ENCODE data around the gene PLEKHA1.

PLEKHA1 gene

DNA sequence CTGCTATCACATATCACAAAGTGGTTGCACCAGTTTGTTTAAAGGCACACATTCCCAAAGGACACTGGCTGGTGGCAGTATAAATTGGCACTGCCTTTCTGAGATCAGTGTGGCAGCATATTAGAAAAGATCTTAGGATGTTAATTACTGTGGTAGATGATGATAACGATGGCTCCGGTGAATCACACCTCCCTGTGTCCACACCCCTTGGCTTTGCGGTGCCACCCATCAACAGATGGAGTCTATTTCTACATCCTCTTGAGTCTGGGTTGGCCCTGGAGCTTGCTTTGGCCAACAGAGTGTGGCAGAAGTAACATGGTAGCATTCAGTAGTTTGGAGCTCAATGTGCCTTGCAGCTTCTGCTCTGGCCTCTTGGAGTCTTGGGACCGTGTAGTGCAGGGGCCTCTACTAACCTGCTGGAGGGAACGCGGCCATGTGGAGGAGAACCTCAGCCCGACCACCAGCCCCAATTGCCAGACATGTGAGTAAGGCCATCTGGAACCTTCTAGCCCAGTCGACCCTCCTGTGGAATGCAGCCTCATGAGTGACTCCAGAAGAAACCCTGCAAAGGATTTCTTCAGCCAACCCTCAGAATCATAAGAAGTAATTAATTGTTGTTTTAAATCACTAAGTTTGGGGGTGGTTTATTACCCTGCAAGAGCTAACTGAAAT, 27.2 kb upstream of the PLEKHA1 start:
- no peak for DNase-seq

DNA sequence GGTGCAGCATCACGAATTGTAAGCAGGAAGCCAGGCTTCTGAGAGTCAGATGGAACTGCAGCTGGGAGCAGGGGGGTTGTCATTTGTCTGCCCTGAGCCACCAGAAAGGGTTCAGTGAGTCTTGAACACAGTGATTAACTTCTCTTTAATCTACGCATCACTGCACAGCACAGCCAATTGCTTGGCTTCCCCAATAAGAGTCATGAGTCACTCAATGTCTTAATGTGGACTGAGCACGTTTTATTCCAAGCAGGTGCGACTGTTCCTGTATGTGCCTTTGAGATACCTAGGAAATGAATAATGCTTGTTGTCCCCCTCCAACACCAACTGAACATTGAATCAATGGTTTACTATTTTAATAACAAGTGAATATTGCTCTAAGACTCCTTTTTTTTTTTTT, 26.0 kb upstream of the PLEKHA1 start:
- DNase-seq, result no peak

DNA sequence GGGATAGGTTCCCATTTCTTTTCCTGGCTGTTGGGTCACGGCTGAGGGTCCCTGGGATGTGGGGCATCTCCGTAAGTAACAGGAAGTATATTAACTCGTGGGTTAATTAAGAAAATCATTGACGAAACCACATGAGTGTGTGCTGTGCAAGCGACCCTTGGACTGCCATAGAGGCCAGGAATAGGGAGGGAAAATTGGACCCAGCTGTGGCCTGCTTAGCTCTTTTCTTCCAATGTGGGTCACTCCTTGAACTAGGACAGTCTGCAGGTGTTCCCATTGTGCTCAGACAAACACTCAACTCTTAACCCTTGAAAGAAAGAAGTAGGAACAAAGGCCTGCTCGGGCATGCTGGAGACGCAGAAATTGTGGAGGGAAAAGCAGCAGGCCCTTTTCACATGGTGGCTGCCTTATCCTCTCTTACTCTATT, 25.6 kb upstream of the PLEKHA1 start:
- DNase-seq, result no peak

DNA sequence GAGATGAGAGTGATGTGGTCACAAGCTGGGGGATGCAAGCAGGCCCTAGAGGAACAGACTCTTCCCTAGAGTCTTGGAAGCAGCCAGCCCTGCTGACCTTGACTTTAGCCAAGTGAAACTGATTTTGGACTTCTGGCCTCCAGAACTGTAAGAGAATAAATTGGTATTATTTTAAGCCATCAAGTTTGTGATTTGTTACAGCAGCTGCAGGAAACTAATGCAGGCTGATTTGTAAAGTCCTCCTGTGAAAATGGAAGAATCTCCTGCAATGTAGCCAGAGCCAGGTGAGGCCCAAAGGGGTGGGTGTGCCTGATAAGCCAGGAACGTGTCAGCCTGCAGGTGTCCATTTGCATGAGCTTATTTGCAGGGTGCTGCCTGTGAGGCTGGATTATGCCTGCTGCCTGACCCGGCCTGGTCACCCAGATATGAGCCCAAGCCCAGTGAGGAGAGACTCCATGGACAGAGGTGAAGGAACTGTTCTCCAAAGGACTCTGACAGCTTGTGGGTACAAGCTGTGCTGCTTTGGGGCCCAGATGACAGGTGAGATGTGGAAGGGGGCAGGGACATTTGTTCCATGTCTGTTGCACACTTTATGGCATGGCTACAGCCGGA, 24.6 kb upstream of the PLEKHA1 start:
- DNase-seq, result no peak

DNA sequence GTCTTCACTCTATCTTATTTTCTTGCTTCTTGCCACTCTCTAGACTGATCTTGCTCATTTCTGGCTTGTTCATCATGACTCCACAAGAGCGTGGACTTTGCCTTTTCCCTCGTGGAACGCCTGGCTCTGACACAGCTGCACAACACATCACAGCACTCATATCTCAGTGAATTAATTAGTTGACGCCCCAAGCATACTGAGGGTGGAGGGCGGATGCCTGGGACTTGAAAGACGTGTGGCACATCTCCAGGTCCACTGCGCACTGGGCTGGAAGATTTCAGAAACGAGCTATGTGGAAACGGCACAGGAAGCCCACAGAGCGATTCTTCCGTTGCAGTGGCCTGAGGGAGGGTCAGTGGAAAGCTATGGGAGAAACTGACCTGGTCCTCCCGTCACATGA, 23.6 kb upstream of the PLEKHA1 start:
- no peak for DNase-seq

DNA sequence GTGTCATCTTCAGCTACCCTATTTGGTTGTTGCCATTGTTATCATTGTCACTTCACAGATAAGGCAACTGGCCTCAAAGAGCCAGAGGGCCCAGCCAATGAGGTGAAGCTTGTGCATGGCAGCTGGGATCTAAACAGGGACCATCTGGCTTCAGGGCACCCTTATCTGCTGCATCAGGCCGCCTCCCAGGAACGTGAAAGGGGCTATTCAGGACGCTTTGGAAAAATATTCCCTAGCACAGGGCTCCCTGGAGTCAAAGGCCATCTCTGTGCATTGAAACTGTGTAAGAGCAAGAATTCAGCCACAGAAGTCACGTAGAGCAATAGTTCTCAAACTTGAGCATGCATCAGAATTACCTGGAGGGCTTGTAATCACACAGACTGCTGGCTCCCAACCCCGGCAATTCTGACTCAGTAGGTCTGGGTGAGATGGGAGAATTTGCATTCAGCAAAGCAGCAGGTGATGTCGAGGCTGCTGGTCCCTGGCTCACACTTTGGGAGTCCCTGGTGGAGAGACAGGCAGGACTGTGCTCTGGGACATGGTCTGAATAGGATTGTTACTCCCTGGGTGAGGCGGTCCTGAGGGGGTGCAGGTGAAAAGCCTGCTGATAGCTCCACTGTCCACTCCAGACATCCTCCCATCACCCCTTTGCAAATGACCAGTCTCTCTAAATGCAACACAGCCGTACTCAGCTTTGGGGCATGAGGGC, 21.5 kb upstream of the PLEKHA1 start:
- no peak for DNase-seq

DNA sequence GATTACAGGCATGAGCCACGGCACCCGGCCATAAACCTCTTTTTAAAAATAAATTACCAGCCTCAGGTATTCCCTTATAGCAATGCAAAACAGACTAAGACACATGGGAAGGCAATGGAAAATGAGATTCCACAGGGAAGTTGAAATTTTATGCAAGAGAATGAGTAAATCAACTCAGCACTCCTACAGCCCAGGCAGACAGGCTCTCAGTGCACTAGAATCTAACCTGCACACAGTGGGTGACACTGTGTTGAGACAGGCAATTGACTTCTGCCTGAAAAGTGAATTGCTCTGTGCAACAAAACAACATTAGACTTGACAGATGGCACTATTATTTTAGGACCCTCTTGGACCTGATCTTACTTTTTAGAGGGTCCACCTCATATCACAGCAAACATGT, 20.1 kb upstream of the PLEKHA1 start:
- DNase-seq, result no peak

DNA sequence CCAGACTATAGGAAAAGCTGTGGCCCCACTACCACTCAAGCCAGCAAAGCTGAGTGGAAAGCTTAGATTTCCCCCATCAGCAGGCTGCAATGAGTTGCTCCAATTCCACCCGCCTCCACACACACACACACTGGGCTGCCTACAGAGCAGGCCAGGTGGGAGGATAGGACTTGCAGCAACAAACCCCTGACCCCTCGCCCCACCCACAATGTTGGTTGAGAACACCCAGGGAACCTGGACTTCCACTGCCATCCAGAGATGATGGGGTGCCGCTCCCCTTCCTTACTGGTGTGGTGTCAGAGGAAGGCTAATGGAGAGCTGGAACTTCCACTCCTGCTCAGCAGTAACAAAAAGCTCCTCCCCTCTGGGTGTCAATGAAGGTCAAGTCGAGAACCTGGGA, 16.8 kb upstream of the PLEKHA1 start:
- DNase-seq, result no peak

DNA sequence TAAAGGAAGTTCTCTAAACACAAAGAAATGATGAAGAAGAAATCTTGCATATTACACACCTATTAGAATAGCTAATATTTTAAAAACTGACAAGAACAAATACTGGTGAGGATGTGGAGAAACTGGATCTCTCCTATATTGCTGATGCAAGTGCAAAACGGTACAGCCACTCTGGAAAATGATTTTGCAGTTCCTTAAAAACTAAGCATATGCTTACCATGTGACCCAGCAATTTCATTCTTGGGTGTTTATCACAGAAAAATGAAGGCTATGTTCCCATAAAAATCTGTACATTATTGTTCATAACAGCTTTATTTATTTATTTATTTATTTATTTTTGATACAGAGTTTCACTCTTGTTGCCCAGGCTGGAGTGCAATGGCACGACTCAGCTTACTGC, 14.9 kb upstream of the PLEKHA1 start:
- no peak for DNase-seq

DNA sequence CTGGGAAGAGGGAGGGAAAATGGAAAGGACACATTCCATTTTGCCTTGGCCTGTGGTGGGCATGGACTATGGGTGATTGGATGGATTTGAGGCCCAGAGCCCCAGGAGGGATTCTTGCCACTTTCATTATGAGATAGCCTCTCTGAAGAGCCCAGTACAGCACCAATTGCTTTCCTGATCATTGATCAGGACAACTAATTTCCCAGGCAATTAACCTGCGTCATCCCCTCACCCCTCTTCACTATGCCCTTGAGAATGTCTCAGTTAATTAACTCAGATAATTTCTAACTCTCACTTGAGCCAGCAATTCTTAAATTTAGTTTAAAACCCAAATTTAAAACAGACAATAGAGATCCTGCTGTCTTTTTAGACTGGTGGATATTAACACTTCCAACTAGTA, 13.5 kb upstream of the PLEKHA1 start:
- DNase-seq, result no peak

DNA sequence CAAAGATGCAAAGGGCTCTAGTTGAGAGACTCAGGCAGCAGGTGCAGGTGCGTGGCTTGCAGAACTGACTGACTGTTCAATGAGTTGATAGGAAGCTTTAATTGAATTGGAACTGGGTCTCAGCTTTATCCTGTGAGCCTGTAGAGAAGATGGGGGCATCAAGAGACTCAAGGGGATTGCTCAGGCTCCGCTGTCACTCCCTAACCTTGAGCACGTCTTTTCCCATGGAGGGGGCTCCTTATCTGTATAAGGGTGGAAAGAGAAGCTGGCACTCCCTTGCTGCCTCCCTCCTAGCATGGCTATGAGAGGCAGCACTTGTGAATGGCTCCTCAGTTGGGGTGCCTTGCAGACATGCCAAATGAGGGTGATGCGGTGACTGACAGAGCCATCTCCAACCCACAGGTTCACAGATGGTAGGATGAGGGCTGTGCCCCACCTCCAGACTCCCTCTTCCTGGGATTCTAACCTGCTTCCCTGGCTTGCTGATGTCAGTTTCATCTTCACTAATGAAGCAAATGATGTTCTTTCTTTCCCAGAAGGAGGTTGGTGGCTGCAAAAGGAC, 12.4 kb upstream of the PLEKHA1 start:
- DNase-seq, result no peak

DNA sequence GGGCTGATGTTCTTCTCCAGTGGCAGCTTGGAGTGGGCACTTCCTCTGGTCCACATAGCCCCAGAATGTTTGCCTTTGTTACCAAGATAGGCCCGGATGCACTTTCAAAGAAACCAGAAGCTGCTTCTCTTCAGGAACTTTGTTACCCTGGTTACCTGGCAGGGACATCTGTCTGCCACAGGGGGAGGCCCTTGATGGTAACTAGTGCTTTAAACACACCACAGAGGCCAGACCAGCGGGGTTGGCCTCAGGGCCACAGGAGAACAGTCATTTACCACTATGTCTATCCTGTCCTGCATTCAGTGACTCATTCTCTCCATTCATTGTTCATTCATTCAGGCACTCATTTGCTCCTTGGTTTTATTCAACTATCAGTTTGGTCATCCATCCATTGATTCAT, 11.9 kb upstream of the PLEKHA1 start:
- DNase-seq, result no peak

DNA sequence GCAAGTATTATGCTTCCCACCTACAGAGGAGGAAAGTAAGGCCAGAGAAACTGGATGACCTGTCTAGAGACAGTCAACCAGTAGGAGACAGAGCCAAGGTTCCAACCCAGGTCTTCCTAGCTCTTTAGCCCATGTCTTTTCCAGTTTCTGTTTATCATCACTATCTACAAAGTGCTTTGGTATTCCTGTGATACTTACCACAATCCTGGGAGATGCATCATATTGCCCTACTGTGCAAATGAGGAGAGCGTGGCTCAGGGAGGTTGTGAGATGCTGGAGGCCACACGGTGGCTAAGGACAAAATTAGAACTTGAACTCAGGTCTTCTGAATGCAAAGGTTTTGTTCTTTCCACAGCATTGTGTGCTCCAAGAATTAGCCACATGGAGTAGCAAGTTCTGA, 11.2 kb upstream of the PLEKHA1 start:
- DNase-seq, result no peak

DNA sequence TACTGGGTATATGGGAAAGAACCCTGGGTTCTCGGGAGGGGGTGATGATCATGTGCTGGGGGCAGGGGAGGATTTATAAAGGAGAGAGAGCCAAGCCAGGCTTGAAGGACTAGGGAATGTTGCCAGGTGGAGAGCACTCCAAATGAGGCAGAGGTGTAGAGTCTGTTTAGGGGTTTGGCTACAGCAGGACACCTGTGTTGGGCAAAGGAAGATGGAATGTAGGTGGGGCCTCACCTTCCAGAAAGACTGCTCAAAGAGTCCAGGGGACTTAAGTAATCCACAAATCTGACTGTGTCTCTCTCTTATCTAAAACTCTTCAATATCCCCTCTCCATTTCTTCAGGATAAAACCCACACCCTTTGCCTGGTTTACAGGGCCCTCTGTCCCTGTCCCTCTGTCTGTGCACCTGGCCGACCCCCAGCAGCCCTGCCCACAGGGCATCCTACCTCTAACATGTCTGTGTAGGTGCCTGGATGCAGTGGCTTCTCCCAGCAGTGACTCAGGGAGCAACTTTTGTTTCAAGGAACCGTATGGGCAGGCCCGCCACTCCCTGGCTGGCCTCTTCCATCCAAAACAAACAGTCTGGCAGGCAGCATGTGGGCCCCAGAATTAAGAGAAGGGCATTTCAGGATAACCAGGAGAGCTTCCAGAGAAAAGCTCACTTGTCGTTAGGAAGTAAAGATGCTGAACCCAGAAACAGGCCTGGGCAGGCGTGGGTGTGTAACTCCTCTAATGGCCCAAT, 10.6 kb upstream of the PLEKHA1 start:
- DNase-seq, result no peak

DNA sequence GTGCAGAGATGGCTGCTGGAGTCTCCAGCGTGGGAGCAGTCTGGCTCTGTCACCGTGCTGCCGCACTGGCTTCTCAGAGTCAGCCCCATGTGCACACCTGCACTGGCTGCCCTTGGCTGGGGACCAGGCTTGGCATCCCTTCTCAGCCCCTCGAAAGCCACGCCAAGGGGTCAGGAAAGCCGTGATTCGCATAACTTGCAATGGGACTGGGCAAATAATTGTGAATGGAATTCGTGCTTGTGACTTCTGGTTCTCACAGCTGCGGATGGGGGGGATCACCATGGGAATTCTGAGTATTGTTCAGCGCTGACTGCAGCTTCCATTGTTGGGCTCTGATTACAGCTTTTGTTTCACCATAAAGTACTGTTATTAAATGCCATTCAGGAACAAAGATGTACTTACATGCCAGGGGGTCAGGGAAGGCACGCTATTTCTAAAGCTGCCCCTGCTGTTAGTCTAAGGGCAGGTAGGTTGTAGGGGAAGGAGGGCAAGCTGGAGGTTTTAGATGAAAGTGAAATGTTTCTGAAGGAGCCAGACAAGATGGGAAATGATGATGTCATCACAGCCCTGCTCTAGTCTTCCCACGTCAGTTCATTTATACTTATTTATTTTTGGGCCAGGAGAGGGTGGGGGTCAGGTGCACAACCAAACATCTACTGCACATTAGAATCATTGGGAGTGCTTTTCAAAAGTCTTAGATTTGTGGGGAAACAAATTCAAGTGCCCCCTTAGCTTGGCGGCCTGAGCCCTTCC, 5.8 kb upstream of the PLEKHA1 start:
- DNase-seq, result no peak

DNA sequence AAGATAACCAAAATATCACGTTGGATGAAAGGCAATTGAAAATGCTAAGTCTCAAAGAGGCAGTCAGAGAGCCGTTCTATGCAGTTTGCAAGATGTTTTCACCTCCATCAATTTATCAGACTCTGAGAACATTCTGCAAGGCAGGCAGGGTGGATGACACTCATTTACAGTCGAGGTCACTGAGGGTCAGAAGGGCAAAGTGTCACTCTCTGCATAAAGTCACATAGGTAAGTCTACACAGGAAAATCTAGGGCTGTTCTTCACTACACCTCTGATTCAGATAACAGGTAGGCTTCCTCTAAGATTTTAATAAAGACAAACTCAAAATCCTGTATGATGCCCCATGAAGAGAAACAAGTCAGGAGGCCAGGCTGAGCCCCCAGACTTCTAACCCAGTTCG, 1.4 kb upstream of the PLEKHA1 start:
- no peak for DNase-seq

DNA sequence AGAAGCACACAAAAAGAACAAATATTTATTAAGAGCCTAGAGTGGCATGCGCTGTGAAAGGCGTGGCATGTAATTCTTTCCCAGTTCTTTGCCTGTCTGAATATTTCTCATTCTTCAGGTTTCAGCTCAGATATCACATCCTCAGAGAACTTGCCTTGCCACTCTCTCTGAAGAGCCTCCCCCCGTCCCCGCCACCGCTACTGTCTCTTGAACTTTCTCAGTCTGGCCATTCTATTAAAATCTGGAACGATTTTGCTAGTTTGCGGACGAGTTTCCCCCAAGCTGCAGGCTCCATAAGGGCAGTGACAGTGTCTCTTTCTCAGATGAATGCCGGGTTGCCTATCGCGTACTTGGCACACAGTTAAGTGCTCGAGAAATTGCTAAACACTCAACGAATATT, 787 bp upstream of the PLEKHA1 start:
- peak; percentile 5 for DNase-seq

DNA sequence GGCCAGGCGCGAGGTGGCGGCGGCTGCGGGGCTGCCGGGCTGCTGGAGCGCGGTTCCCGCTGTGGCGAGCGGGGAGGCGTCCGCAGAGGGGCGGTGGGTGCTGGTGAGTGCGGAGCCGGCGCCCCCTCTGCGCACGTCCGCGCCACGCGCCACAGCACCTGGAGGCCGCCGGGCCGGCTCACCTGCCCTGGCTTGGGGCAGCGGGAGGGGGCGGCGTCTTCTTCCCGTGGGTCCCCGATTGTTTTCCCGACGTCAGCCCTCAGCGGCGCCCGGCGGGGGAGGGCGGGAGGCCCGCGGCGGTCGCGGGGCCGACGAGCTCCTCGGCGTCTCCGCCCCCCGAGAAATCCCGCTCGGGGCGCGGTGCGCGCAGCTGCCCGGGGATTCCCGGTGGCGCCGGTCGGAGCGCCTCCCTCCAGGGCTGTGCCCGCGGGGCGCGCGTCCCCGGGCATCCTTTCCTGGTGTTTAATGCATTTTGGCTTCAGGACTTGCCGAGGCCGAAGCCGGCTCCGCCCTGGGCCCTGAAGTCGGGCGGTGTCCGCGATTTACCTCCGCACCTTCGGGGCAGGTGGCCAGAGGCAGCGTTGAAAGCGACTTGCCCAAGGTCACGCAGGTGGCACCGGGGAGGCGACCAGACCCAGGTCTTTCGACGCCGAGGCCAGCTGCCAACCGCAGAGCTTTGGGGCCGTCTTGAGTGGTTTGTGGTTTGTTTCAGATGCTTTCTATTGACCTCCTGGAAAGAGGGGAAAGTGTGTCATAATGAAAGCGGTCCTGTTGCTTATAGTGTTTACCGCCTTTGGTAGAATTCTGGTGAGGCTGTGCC, 561 bp downstream of the PLEKHA1 start:
- DNase-seq, result peak; percentile 84

DNA sequence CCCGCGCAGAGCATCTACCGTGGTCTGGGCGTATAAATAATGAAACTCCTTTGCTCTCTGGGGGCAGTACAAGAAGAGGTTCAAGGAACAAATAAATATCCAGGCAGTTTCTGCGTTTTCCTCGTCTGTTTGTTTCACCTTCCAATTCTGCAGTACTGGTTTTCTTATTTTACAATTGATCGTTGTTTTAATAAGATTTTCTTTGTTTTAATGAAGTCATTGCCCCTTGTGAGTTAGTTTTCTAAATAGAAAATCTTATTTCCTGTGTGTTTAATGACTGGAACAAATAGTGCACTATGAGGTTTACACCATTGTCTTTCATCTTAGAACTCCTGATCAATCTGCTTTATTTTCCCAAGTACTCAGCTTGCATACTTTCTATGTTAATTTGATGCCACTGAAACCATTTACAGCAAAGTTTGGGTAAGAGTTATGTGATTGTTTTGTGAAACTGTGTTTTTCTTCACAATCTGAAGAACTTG, 1.2 kb downstream of the PLEKHA1 start:
- no peak for DNase-seq

DNA sequence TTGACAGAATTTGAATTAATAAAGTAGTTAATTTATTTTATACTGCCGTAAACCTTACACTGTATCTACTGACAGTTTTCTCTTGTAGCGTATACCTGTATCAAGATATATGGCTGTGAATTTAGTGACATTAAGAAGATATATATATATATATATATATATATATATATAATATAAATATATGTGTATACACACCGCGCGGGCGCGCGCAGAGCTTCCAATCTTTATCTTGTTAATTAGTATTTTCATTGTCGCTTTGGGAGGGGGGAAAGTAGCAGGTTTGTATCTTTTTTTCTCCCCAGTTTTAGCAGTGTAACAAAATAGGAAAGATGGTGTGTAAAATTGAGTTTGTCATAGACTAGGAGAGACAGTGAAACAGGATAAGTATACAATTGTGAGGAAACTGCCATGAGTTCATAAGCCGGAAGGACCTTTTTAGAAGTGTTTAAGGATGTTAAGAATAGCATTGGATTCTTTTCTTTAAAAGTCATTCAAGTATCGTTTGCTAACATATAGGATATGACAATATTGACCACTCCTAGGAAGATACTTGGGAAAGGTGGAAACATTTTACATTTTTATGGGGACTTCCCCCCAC, 2.0 kb downstream of the PLEKHA1 start:
- DNase-seq, result no peak

DNA sequence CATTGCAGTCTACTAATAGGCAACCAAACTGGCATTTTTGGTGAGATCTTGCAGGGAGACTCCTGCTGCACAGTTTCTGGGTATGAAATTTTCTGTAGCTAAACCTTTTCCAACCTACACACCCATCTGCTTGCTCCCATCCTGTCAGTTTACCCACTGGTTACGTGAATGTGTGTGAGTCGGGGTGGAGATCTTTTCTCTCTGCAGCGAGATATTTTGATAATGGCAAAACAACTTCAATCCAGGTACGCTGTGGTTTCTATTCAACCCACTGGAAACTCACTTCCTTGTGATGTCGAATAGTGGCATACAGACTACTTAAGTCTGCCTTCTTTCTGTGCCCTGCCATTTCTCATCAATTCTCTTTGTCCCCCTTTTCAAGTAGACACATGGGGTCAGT, 4.5 kb downstream of the PLEKHA1 start:
- DNase-seq, result no peak

All from CD4-positive, alpha-beta T cell treated with Interleukin-21 for 1 hour (primary cell).